Right hindlimb (tissue), 1 donor: Measurements from ENCODE around the gene TRNAU1AP.
A peak's percentile ranks its signal among the peaks of the same experiment; 100 is the strongest.
"Not testable (repeated sequence)": the region's sequence is repeated elsewhere in the genome, so short reads cannot be mapped to it uniquely, and the experiment has no call there.

ENCODE experiments used
- DNase-seq: peaks from one replicate; pipeline ENCODE4 v3.0.0-alpha.2; 2018

Gene TRNAU1AP

DNA sequence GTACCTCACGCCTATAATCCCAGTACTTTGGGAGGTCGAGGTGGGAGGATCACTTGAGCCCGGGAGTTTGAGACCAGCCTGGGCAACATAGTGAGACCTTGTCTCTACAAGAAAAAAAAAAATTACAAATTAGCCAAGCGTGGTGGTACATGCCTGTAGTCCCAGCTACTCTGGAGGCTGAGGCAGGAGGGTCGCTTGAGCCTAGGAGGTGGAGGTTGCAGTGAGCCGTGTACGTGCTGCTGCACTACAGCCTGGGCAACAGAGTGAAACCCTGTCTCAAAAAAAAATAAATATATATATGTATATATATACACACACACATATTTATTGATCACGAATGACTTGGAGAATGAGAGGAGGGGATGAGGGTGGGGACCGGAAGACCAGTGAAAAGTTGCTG lies 30.3 kb upstream of the TRNAU1AP start:
- not testable (repeated sequence) for DNase-seq

DNA sequence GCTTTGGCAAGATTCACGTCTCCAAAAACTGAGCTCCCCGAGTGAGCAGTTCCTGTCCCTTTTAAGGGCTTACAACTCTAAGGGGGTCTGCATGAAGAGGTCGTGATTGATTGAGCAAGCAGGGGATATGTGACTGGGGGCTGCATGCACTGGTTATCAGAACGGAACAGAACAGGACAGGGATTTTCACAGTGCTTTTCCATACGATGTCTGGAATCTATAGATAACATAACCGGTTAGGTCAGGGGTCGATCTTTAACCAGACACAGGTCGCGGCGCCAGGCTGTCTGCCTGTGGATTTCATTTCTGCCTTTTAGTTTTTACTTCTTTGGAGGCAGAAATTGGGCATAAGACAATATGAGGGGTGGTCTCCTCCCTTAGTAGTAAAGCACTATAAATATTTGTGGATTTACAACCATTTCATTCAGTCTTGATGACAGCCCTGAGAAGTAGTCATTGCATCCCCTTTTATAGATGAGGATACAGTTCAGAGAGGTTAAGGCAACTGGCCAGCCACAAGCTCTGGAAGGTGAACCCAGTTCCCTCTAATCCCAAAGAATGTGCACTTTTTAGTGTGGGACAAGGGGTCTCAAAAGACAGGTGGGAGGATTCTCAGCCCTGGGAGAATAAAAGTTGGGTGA lies 27.8 kb upstream of the TRNAU1AP start:
- not testable (repeated sequence) for DNase-seq

DNA sequence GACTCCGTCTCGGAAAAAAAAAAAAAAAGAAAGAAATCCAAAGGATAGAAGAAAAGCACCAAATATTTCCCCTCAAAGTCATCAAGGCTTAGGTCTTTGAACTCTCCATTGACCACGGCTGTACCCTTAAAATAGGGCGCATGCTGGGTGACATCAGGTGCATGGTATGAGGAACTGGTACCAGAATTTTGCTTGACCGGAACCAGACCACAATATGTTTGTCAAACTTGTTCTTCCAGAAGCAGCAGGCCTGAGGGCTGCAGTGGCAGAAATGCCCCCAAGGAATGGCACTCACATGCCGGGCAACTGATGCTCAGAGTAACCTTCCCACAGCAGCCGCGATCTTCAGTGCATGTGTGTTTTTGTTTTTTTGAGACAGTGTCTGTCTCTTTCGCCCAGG lies 26.0 kb upstream of the TRNAU1AP start:
- DNase-seq: no peak

DNA sequence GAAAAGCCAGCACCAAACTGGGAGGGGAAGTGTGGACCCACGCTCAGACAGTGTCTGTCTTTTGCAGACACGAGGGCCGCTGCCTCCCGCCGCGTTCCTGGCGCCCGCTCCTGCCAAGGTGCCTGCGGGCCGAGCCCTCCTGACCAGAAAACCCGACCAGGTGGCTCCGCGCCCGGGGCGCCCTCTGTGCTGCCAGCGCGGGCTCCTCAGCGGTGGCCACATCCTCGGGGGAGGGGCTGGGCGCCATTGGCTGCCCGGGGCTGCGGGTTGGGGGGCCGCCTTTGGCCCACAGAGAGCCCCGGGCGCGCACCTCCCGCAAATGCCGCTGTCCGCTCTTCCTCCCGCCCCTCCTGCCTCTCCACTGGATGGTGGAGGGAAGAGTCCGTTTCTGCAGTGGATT lies 22.4 kb upstream of the TRNAU1AP start:
- no peak for DNase-seq

DNA sequence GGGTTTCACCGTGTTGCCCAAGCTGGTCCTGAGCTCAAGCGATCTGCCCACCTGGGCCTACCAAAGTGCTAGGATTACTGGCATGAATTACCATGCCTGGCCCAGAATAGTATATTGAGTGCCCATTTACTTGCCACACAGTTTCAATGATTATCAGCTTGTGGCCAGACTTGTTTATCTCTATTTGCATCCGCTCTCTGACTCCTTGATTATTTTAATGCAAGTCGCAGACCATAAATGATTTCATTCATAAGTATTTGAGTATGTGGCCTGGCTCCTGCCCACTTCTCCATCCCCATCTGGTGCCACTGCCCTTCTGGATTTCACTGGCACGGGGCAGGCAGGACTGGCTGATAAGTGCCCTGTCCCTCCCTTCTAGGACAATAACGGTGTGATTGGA lies 18.2 kb upstream of the TRNAU1AP start:
- DNase-seq: no peak

DNA sequence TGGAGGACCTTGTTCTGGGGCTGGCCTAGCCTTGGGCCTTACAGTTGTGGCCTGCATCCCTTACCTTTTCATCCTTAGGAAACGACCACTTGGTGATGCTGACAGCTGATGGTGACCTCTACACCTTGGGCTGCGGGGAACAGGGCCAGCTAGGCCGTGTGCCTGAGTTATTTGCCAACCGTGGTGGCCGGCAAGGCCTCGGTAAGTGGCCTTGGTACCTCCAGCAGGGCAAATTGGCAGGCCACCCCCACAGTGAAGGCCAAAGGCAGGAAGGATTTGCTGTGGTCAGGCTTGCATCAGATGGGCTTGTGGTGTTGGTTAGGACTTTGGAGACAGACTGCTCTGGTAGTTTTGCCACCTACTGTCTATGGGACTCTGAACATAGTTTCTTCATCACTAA lies 17.7 kb upstream of the TRNAU1AP start:
- no peak for DNase-seq

DNA sequence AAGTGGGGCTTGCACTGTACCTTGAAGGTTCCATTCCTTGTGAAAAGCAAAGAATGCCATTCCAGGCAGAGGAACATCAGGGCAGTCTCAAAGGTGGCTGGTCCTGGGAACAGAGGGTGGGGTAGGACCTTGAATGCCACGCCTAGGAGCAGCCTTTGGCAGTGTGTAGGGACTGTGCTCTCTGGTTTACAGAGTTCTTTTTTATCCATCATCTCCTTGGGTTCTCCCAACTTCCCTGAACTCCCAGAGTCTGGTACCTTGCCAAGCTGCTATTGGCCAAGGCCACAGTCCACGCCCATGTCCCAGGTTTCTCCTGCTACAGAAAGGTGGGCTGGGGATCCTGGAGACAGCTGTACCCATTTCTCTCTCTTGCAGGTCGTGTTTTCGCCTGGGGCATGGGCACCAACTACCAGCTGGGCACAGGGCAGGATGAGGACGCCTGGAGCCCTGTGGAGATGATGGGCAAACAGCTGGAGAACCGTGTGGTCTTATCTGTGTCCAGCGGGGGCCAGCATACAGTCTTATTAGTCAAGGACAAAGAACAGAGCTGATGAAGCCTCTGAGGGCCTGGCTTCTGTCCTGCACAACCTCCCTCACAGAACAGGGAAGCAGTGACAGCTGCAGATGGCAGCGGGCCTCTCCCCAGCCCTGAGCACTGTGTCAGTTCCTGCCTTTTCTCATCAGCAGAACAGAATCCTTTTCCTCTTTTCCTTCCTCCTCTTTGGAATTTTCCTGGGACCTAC lies 15.3 kb upstream of the TRNAU1AP start:
- DNase-seq: peak; percentile 35

DNA sequence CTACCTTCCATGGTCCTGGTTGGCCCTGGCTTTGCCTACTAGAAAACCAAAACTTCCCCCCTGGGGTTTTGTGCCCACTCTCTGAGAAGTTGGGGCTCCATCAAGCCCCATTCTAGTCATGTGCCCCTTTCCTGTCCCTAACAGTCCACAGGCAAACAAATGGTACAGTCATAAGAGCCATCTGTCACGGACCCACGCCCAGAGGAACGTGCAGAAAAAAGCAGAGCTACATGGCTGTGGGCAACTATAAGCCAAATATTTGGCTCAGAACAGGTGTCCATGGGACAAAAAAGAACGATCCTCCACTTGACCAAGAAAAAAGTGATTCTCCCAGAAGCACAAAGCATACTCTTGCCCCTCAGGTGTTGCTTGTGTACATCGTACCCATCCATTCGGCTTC lies 14.6 kb upstream of the TRNAU1AP start:
- peak; percentile 13 for DNase-seq

DNA sequence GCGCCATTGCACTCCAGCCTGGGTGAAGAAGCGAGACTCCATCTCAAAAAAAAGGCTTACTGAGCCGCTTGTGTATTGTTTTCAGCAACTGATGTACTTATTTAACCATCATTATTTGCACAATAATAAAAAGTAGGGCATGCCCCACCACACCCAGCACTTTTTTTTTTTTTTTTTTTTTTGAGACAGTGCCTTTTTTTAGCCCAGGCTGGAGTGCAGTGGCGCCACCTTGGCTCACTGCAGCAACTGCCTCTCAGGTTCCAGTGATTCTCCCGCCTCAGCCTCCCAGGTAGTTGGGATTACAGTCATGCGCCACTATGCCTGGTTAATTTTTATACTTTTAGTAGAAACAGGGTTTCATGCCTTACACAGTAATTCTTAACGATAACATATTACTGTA lies 12.2 kb upstream of the TRNAU1AP start:
- no peak for DNase-seq

DNA sequence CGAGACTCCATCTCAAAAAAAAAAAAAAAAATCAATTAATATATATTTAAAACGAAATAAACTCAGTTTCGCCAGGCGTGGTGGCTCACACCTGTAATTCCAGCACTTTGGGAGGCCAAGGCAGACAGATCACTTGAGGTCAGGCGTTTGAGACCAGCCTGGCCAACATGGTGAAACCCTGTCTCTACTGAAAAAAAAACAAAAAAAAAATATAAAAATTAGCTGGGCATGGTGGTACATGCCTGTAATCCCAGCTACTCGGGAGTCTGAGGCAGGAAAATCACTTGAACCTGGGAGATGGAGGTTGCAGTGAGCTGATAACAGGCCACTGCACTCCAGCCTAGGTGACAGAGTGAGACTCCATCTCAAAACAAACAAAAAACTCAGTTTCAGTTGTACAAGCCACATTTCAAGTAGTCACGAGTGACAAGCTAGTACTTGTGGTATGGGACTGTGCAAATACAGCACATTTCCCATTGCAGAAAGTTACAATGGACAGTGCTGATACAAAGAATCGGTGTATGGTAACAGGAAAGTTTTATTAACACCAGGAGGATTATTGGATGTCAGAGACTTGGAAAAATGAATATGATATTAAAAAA lies 11.4 kb upstream of the TRNAU1AP start:
- not testable (repeated sequence) for DNase-seq

DNA sequence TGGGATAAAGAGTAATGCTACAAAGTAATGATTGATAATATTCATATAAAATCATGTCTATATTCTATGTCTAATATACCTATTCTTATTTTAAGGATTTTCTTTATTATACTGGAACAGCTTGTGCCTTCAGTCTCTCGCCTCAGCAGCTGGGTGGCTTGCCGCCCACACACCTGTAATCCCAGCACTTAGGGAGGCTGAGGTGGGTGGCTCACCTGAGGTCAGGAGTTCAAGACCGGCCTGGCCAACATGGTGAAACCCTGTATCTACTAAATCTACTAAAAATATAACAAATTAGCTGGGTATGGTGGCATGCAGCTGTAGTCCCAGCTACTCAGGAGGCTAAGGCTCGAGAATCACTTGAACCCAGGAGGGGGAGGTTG lies 7.6 kb upstream of the TRNAU1AP start:
- DNase-seq: no peak

DNA sequence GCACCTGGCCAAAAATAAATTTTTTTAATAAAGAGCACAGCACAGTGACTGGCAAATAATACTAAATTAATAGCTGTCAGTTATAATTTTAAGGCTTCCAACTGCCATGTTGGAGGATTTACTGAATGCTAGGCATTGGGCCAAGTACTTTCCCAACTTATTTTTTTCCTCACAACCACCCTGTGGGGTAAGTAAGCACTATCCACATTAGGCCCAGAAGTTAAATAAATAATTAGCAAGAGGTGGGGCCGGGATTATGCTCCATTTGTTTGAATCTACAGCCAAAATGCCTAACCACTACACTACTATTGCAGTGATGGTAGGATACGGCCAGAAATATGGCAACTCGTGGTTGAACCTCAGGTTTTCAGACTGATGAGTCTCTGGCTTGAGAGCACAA lies 4.6 kb upstream of the TRNAU1AP start:
- no peak for DNase-seq

DNA sequence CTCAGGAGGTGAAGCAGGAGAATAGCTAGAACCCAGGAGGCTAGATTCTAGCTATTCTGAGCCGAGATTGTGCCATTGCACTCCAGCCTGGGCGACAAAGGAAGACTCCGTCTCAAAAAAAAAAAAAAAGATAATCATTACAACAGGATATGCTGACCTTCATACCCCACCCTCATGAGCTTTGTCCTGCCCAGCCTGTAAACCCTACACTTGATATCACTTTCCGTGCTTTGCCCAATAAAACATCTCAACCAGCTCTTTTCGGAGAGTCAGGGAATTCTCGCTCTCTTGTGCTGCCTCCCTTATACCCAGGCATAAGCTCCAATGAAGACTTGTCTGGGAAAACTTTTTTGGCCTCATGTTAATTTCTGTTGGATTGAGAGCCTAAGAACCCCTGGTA lies 1.5 kb upstream of the TRNAU1AP start:
- no peak for DNase-seq

DNA sequence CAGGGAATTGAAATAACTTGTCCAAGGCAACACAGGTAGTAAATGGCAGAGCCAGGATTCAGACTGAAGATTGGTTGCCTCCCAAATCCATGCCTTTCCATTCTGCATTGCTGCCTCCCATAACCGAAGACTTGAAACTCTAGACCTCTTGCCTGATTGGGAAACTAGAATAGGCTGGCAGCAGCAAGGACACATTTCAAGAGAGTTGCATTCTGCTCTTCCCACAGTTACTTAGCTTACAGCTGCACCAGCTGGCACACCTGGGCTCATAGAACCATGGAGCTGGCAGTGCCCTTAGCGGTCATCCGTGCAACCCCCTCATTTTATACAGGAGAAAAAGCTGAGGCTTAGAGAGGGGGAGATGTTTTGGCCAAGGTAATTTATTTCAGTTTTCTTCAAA lies 8.0 kb downstream of the TRNAU1AP start:
- DNase-seq: no peak

DNA sequence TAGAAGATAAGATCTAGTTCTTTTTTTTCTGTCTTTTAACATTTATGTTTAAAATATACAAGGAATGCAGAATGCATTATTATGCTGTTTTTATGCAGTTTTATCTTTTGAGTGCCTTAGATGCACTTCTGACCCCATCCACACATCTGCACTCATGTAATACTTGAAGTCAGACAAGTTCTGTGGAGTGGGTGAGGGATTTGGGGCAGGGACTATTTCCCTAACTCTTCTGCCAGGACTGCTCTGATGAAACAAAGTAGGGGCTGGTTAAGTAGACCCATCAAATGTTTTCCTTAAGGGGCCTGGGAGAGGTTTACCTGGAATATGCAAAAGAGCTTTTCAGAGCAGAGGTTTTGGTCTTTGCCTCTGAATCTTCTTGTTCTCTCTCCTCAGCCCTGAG lies 11.4 kb downstream of the TRNAU1AP start:
- no peak for DNase-seq

DNA sequence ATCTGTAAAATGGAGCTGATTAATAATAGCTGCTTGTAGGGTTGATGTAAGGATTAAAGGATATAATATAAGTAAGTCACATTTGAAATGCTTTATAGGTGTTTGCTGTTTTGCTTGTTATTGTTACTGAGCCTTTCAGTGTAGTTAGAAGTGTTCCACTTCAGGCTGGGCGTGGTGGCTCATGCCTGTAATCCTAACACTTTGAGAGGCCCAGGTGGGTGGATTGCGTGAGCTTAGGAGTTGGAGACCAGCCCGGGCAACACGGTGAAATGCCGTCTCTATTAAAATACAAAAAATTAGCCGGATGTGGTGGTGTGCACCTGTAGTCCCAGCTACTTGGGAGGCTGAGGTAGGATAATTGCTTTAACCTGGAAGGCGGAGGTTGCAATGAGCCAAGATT lies 12.2 kb downstream of the TRNAU1AP start:
- DNase-seq: no peak

DNA sequence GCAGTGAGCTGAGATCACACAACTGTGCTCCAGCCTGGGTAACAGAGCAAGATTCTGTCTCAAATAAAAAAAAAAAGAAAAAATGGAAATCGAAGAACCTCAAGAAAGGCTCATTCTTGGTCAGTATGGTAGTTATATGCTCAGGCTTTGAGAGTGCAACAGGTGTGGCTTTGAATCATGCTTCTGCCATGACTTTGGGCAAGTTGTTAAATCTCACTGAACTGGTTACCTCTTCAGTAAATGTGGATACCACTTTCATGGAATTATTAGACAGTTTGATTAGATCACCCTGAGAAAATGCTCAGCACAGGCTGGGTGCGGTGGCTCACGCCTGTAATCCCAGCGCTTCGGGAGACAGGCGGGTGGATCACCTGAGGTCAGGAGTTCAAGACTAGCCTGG lies 12.8 kb downstream of the TRNAU1AP start:
- no peak for DNase-seq

DNA sequence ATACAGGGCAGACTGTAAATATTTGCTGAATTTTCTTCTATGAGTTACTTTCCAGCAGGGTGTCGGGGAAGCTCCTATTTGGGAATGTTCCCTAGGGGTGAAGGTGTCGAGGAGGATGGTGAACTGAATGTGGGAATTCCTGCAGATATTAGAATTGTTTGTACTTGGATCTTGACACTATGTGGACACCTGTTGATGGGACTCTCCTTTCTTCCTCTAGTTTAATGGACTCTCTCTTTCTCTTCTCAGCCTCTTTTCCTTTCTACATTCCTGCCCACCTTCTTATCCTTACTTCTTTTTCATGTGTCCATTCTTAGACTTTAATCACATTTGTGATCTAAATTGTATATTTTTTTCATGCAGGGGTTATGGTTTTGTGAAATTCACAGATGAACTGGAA lies 14.0 kb downstream of the TRNAU1AP start:
- DNase-seq: no peak

DNA sequence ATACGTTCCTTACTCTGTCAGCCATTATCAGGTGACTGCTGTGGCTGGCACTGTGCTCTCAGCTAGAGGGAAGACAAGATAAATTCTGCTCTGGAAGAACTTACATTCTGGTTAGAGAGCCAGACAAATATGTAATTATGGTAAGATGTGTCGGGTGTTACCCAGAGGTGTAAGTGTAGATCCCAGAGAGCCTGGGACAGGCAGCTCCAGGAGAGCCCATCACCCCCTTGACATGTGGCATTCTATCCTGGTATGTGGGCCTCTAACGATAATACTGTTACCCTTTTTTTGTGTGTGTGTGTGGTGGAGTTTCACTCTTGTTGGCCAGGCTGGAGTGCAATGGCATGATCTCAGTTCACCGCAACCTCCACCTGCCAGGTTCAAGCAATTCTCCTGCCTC lies 19.0 kb downstream of the TRNAU1AP start:
- no peak for DNase-seq

DNA sequence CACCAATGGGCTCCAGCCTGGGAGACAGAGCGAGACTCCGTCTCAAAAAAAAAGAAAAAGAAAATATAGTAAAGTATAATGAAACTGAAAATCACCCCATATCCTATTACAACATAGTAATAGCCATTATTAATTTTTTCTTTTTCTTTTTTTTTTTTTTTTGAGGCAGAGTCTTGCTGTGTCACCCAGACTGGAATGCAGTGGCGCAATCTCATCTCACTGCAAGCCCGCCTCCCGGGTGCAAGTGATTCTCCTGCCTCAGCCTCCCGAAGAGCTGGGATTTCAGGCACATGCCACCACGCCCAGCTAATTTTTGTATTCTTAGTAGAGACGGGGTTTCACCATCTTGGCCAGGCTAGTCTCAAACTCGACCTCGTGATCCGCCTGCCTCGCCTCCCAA lies 20.0 kb downstream of the TRNAU1AP start:
- not testable (repeated sequence) for DNase-seq

DNA sequence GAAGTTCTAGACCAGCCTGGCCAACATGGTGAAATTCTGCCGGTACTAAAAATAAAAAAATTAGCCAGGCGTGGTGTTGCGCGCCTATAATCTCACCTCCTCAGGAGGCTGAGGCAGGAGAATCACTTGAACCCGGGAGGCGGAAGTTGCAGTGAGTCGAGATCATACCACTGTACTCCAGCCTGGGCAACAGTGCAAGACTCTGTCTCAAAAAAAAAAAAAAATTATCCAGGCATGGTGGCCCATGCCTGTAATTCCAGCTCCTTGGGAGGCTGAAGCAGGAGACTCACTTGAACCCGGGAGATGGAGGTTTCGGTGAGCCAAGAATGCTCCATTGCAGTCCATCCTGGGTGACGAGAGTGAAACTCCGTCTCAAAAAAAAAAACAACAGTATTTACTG lies 20.7 kb downstream of the TRNAU1AP start:
- no peak for DNase-seq

DNA sequence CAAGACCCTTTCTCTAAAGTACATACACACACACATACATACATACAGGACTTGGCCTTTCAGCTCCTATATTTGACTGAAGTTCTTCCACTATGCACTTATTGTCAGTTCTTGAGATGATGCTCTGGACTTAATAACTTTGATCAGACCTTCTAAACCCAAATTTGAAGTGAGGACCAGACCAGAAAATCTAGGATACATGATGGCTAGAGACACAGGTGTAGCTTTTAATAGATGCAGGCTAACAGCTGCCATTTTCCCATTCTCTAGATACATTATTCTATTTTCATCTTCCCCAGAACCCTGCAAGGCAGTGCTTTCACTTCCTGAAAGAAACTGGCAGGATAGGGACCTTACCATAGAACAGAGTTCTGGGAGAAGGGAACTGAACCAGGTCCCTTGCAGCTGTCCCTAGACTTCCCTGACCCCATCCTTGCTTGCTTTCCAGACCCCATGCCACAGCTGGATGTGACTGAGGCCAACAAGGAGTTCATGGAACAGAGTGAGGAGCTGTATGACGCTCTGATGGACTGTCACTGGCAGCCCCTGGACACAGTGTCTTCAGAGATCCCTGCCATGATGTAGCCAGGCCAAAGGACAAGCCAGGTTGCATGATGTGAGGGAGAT lies 24.3 kb downstream of the TRNAU1AP start:
- no peak for DNase-seq

DNA sequence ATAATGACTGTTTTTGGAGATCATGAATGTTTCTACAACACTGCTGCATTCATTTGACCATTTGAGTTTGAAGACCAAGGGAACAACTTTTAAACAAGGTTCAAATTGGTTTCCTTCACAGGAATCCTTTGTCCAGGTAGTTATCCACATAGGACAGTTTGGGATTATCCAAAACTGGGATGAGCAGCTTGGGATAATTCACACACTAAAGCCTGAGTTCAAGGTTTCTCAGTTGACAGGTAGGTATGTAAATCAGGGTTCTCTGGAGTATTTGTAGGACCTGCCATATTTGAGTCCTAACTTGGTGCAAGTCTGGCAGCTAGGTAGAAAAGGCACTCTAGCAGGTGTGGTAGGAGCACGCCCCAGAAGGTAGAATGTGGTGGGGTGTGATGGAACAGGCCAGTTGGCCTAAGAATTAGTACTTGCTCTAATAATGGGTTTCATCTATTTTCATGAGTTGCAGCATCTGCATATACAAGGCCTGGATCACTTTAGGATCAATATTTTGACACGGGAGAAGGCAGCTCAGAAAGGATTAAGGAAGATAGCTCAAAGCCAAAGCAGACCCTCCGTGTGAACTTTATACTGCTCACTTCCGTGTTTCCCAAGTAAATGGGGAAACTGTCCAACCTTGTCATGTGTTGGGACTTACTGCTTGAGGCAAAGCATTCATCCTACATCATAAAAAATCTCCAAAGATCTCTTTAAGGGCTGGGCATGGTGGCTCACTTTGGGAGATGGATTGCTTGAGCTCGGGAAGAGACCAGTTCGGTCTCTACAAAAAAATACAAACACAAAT lies 25.1 kb downstream of the TRNAU1AP start:
- no peak for DNase-seq
